Small intestine (tissue), 7 donors: ENCODE measurements around the gene SLC3A2. TPM values are rescaled to one million over a fixed set of nuclear protein-coding genes. Genes with fewer than 3 reads are reported as not detected.

Experiments used
- DNase-seq, 2 donors: peaks; one replicate each; pipeline versions ENCODE4 v3.0.0 to v3.0.0-alpha.2; 2013
- FAIRE-seq: peaks from 2 replicates; lab custom pipeline; 2012; peaks lifted over from hg19 to GRCh38; lab: Jason Lieb, UNC
- H3K27ac ChIP-seq, 3 donors: one replicate each; pipeline ENCODE4 v1.5.1; 2013; ENCODE audit warnings: low read length in 2 of 3, mild to moderate bottlenecking in 2 of 3, control low read depth in 1 of 3, inconsistent platforms in 1 of 3, low read depth in 1 of 3, moderate library complexity in 1 of 3
- H3K27me3 ChIP-seq, 3 donors: one replicate each; pipeline ENCODE4 v1.6.1; 2013; ENCODE audit warnings: low read length in 3 of 3, inconsistent platforms in 1 of 3; ENCODE audit not compliant: control insufficient read depth in 3 of 3, insufficient read depth in 3 of 3
- H3K36me3 ChIP-seq, 3 donors: one replicate each; pipeline ENCODE4 v1.6.1; 2013; ENCODE audit warnings: low read length in 3 of 3, inconsistent platforms in 1 of 3, low read depth in 1 of 3, mild to moderate bottlenecking in 1 of 3, moderate library complexity in 1 of 3; ENCODE audit not compliant: control insufficient read depth in 3 of 3, insufficient read depth in 2 of 3
- H3K4me1 ChIP-seq, 3 donors: one replicate each; pipeline ENCODE4 v1.6.1; 2013; ENCODE audit warnings: low read length in 2 of 3, inconsistent platforms in 1 of 3, low read depth in 1 of 3, mild to moderate bottlenecking in 1 of 3, moderate library complexity in 1 of 3; ENCODE audit not compliant: control insufficient read depth in 3 of 3, insufficient read depth in 2 of 3
- H3K4me3 ChIP-seq, 3 donors: one replicate each; pipeline ENCODE4 v1.5.1; 2013; ENCODE audit warnings: low read length in 3 of 3, control low read depth in 1 of 3, inconsistent platforms in 1 of 3, low read depth in 1 of 3, mild to moderate bottlenecking in 1 of 3, moderate library complexity in 1 of 3
- H3K9me3 ChIP-seq, 2 donors: one replicate each; pipeline ENCODE4 v1.6.1; 2013; ENCODE audit warnings: low read depth in 1 of 2, low read length in 1 of 2; ENCODE audit not compliant: control insufficient read depth in 2 of 2, insufficient read depth in 1 of 2
- WGBS, 3 donors: extraction: QIAGEN DNeasy Blood & Tissue Kit; methylation state at CpG; one replicate each; pipeline ENCODE4 v1.1.7; 2013; 5-methylcytosine and 5-hydroxymethylcytosine counted together
- polyA plus RNA-seq, 4 donors: library from polyadenylated mRNA; stranded (reverse) in 3 of 4; unstranded in 1 of 4; fragments of 200-250 nt in 3 of 4; fragments of 120-200 nt in 1 of 4; gene quantifications; one replicate each; pipeline versions ENCODE4 v1.2.1 to v1.2.3, GENCODE V29; 2013
- donor health status: healthy with polysubstance abuse.
- donor health status: control.
- donor health status: control.
- donor health status: Bipolar disorder and iron deficiency.
- donor health status: healthy.

Gene SLC3A2
- polyA plus RNA-seq, 4 donors: 124 to 200 (median 175) TPM

DNA sequence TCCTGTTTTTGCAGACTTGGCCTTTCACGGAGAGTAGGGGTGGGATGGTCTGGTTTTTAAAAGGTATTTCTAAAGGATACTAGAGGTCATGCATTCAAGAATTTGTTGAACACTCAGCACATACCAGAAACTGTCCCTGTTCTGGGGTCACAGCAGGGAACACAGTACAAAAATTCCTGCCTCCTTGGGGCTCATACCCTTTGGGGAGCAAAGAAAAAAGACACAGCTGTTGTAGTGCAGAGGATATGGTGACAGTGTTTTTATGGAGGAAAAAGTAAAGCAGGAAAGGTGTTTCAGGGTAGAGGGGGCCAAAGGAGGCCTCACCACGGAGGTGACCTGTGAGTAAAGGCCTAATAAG is 8.4 kb downstream of the SLC3A2 start:
- Histone ChIP-seq H3K4me1 (peaks cover 5 to 68% (median 13%) of the 10 kb centered on the region in 3 donors), H3K4me3 (no peak overlapping the region), H3K9me3 (no peaks in the 10 kb centered on the region), H3K36me3 (peaks cover 31 to 56% (median 41%) of the 10 kb centered on the region in 3 donors), H3K27me3 (no peaks in the 10 kb centered on the region), H3K27ac (peak overlapping the region; percentile 59 to 83 (median 83))
- WGBS, 3 donors: 47 to 59% (median 54%) methylated on average over 2 of the region's 2 CpGs
- no peak for FAIRE-seq
- DNase-seq: no peak

DNA sequence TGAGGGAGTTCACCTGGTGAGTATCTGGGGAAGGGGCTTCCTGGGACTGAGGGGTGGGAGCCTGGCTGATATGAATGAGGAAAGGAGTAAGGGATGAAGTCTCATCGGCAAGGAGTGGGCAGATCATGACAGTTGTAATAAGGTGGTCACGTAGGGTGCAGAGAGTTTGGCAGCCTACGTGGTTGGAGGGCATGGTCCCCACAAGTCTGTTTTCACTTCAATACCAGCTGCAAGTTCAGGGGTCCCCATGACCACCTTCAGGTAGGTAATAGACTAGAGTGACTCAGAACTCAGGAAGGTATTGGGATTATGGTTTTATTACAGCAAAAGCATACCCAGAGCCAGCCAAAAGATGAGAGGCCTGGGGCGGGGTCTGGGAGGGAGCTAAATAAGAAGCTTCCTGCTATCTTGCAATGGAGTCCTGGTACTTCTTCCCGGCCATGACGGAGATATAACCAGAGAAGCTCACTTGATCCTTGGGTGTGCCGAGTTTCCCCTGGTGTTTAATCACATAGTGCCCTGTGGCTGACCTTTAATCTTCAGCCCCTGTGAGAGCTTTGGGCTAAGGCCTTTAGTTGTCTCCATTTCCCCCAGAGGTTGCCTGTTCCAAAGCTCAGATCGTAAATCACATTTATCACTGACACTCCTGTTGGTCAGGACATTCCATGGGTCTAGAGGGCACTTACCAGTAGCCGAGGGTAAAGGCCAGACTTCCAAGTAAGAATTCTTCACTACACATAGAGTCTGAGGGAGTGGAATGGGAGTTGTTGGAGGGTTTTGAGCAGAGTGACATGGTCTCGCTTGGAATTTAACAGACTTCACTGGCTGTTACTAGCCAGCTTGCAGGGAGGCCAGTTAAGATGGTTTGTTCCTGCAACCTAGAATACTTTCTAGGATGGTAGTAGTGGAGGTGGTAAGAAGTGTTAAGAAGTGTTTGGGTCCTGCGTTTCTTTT is 9.1 kb downstream of the SLC3A2 start:
- Histone ChIP-seq H3K36me3 (peaks cover 26 to 49% (median 34%) of the 10 kb centered on the region in 3 donors), H3K27me3 (no peaks in the 10 kb centered on the region), H3K4me3 (no peak overlapping the region), H3K9me3 (no peaks in the 10 kb centered on the region), H3K27ac (peak overlapping the region; percentile 59 to 83 (median 83)), H3K4me1 (peaks cover 5 to 63% (median 13%) of the 10 kb centered on the region in 3 donors)
- FAIRE-seq (no peak), DNase-seq (peak; percentile 94 to 99)
- 34 to 50% (median 50%) methylated on average over 10 to 11 of the region's 11 CpGs for WGBS, 3 donors

GRCh38 chr11:62892077-62892922 is 11.6 kb downstream of the SLC3A2 start:
- FAIRE-seq: no peak
- Histone ChIP-seq H3K9me3 (no peaks in the 10 kb centered on the region), H3K27ac (peak overlapping the region in 1 of 3 donors; percentile 15), H3K4me1 (peaks cover 5 to 52% (median 13%) of the 10 kb centered on the region in 3 donors), H3K4me3 (no peak overlapping the region), H3K27me3 (no peaks in the 10 kb centered on the region), H3K36me3 (peaks cover 9 to 24% (median 17%) of the 10 kb centered on the region in 3 donors)
- DNase-seq: peak; percentile 27 to 61
- WGBS, 3 donors: 74 to 79% (median 76%) methylated on average over 10 of the region's 10 CpGs

- Histone ChIP-seq H3K9me3 (no peaks in the 10 kb centered on the region), H3K27me3 (no peaks in the 10 kb centered on the region), H3K27ac (no peak overlapping the region), H3K4me1 (peaks cover 2 to 20% (median 6%) of the 10 kb centered on the region in 3 donors), H3K36me3 (no peaks in the 10 kb centered on the region), H3K4me3 (no peak overlapping the region)
- whole genome bisulfite sequencing, 3 donors: 72 to 78% (median 74%) methylated on average over 6 of the region's 6 CpGs
- FAIRE-seq (no peak), DNase-seq (no peak)
Observed at GRCh38 chr11:62895501-62895900, 14.8 kb downstream of the SLC3A2 start.

DNA sequence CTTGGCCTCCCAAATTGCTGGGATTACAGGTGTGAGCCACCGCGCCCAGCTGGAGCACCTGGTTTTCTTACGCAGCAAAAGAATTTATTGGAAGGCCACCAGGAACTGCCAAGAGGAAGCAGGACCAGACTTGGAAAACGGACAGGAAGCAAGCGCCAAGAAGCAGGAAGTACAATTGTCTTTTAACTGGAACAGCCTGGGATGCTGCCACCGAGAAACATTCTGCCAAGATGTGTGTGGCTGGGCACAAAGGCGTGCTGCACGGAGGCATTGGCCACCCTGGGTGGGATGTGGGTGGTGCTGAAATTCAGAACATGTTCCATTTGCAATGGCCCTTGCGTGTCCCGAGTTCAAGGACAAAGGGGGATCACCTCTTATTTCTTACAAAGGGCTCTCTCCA is 15.4 kb downstream of the SLC3A2 start:
- WGBS, 3 donors: 66 to 67% (median 67%) methylated on average over 10 of the region's 10 CpGs
- no peaks in the 10 kb centered on the region for H3K9me3 ChIP-seq
- peaks cover 2 to 15% (median 5%) of the 10 kb centered on the region in 3 donors for H3K4me1 ChIP-seq
- DNase-seq (no peak), FAIRE-seq (no peak)
- H3K36me3 ChIP-seq: no peaks in the 10 kb centered on the region
- H3K27me3 ChIP-seq: no peaks in the 10 kb centered on the region
- H3K4me3 ChIP-seq: no peak overlapping the region
- H3K27ac ChIP-seq: no peak overlapping the region

GRCh38 chr11:62897311-62897710 is 16.6 kb downstream of the SLC3A2 start:
- Histone ChIP-seq H3K27me3 (no peaks in the 10 kb centered on the region), H3K27ac (no peak overlapping the region), H3K36me3 (no peaks in the 10 kb centered on the region), H3K4me3 (no peak overlapping the region), H3K4me1 (peaks cover 0 to 5% (median 0%) of the 10 kb centered on the region in 3 donors), H3K9me3 (no peaks in the 10 kb centered on the region)
- FAIRE-seq: no peak
- DNase-seq: no peak
- 53 to 59% (median 54%) methylated on average over 2 of the region's 2 CpGs for WGBS, 3 donors

DNA sequence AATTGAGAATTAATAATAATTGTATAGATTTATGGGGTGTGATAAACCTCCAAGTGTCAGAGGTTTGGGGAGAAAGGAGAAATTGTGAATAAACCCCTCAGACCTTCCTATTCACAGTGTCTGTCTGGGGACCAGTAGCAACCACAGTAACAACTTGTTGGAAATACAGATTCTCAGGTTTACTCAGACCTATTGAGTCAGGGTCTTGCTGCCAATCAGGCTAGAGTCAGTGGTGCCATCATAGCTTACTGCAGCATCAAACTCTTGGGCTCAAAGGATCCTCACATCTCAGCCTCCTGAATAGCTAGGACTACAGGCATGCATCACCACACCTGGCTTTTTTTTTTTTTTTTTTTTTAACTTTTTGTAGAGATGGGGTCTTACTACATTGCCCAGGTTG is 17.3 kb downstream of the SLC3A2 start:
- H3K27me3 ChIP-seq: no peaks in the 10 kb centered on the region
- H3K9me3 ChIP-seq: no peaks in the 10 kb centered on the region
- FAIRE-seq (no peak), DNase-seq (no peak)
- H3K4me1 ChIP-seq: no peaks in the 10 kb centered on the region
- no peaks in the 10 kb centered on the region for H3K36me3 ChIP-seq
- H3K27ac ChIP-seq: no peak overlapping the region
- no peak overlapping the region for H3K4me3 ChIP-seq

- Histone ChIP-seq H3K4me3 (no peak overlapping the region), H3K27ac (no peak overlapping the region), H3K4me1 (peaks cover 0 to 8% (median 0%) of the 10 kb centered on the region in 3 donors), H3K27me3 (no peaks in the 10 kb centered on the region), H3K36me3 (no peaks in the 10 kb centered on the region), H3K9me3 (no peaks in the 10 kb centered on the region)
- no peak for FAIRE-seq
- WGBS, 3 donors: 11 to 19% (median 17%) methylated on average over 1 of the region's 1 CpG
- DNase-seq: no peak
Observed at GRCh38 chr11:62902932-62903331, 22.2 kb downstream of the SLC3A2 start.
